ENCODE measurements around the gene IGFBP3.
A peak's percentile ranks its signal among the peaks of the same experiment; 100 is the strongest.
"Not testable (repeated sequence)": the region's sequence is repeated elsewhere in the genome, so short reads cannot be mapped to it uniquely, and the experiment has no call there.

The IGFBP3 gene, protein sequence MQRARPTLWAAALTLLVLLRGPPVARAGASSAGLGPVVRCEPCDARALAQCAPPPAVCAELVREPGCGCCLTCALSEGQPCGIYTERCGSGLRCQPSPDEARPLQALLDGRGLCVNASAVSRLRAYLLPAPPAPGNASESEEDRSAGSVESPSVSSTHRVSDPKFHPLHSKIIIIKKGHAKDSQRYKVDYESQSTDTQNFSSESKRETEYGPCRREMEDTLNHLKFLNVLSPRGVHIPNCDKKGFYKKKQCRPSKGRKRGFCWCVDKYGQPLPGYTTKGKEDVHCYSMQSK

DNA sequence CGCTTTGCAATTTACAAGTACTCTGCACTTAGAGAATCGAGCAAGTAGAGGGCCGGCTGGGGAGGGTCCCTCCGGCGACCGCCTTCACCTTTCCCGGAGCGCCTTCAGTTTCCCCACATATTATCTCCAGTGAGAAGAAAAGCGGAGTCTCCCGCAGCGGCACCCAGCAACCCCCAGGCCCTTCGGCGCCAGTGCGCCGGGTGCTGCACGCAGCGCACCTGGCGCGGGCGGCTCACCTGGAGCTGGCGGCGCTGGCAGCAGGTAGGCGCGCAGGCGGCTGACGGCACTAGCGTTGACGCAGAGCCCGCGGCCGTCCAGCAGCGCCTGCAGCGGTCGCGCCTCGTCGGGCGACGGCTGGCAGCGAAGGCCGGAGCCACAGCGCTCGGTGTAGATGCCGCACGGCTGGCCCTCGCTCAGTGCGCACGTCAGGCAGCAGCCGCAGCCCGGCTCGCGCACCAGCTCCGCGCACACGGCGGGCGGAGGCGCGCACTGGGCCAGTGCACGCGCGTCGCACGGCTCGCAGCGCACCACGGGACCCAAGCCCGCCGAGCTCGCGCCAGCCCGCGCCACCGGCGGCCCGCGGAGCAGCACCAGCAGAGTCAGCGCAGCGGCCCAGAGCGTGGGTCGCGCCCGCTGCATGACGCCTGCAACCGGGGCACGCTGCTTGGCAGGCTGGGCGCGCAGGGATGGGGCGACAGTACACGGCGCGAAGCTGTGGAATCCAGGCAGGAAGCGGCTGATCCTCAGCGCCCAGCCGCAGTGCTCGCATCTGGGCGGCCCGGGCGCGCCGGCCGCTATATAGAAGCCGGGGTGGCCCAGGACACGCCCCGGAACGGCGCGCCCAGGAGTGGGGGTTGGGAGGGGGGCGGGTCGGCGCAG lies at the start of gene IGFBP3:
TSS of gene IGFBP3 (minus strand) at position 771 of the 879 bp plus-strand sequence. CDS start at position 639, 132 bp downstream.
- peak in 1 of 14 donors; percentile 26 for DNase-seq

DNA sequence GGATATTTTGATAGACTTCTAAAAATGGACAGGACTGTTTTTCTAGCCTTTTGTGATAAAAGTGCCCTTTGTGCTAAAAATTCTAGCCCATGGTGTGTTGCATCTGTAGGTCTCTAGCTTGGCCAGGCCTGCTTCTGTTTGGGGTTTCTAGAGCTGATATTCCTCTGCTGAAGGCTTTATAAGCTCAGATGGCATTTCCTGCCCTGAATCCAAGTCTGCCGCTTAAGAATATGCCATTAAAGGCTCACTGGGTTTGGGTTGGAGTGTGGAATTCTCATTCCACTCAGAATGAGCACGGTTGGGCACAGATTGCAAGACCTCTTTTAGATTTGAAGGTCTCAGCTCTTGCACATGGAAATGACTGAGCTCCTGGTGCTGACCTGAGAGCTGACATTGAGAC lies 49.4 kb upstream of the IGFBP3 start:
- DNase-seq: no peak

DNA sequence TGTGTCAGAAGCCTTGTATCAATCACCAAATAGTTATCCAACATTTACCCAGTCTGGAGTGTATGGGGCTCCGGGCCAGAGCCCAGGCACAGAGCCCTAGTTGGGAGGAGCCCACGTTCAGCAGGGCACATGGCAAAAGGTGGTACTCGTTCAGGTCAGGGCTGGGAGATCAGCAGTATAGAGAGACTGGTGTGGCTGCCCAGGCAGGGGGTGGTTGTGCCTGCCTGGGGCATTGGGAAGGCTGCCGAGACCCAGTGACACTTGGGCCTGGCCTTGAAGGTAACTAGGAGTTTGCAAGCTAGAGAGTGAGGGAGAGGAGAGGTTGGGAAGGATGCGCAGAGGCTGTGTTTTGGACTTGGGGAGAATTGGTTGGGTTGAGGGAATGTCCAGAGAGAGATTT lies 48.9 kb upstream of the IGFBP3 start:
- DNase-seq: no peak

- no peak for DNase-seq
Measured at GRCh38 chr7:45968856-45969541, 47.9 kb upstream of the IGFBP3 start.

GRCh38 chr7:45968312-45968711 lies 47.2 kb upstream of the IGFBP3 start:
- DNase-seq: no peak

DNA sequence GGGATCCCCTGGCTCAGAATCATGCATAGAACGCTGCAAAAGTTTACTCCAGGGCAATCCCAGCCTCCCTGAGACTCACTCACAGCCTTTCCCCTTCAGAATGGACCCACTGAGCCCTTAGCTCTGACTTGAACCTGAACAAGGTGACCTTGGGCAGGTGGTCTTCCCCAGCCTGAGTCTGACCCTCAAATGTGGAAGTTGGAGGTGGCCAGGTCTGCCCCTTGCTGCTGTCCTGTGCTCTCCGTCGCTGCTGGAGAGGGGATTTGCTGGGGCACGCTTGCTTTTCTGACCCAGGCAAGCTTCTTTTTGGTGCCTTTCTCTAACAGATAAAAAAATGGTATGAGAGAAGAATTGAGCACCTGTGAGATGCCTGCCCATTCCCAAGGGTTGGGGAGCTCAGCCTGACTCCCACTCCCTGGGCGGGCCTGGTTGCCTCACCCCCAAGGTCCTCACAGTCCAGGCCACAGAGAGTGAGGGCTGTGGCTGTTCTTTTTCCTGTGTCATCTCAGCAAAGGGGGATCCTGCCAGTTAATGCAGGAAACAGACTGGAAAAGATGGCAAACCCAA lies 46.6 kb upstream of the IGFBP3 start:
- no peak for DNase-seq

DNA sequence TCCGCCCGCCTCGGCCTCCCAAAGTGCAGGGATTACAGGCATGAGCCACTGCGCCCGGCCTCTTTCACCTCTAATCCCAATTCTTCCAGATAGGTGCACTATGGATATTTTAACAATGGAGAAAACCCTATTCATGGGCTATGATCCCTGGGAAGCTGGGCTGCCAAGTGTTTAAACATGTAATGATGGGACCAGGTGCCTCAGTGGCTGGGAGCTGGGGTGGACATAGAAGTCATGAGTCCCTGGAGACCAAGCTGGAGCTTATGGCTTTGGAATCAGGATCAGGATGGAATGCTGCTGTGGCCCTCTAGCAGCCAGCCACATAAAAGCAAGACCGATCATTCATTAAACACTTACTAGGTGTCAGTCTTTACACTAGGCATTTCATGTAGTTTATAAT lies 41.8 kb upstream of the IGFBP3 start:
- no peak for DNase-seq

DNA sequence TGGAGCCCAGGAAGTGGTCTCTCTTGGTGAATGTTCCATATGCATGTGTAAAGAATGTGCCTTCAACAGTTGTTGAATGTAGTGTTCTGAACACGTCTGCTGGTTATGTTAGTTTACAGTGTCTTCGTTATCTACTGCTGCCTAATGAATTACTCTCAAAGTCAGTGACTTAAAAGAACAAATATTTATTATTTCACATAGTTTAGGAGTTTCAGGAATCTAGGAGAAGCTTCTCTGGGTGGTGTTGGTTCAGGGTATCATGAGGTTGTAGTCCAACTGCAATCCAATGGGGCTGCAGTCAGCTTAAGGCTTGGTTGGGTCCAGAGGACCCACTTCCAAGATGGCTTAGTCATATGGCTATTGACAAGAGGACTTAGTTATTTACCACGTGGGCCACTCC lies 36.6 kb upstream of the IGFBP3 start:
- no peak for DNase-seq

- DNase-seq: no peak
Measured at GRCh38 chr7:45955286-45955685, 34.2 kb upstream of the IGFBP3 start.

DNA sequence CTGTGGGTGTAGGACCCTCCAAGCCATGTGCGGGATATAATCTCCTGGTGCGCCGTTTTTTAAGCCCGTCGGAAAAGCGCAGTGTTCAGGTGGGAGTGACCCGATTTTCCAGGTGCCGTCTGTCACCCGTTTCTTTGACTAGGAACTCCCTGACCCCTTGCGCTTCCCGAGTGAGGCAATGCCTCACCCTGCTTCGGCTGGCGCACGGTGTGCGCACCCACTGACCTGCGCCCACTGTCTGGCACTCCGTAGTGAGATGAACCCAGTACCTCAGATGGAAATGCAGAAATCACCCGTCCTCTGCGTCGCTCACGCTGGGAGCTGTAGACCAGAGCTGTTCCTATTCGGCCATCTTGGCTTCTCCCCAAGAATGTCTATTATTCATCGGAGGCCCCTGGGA lies 32.0 kb upstream of the IGFBP3 start:
- not testable (repeated sequence) for DNase-seq

- no peak for DNase-seq
Measured at GRCh38 chr7:45944058-45944457, 23.0 kb upstream of the IGFBP3 start.

DNA sequence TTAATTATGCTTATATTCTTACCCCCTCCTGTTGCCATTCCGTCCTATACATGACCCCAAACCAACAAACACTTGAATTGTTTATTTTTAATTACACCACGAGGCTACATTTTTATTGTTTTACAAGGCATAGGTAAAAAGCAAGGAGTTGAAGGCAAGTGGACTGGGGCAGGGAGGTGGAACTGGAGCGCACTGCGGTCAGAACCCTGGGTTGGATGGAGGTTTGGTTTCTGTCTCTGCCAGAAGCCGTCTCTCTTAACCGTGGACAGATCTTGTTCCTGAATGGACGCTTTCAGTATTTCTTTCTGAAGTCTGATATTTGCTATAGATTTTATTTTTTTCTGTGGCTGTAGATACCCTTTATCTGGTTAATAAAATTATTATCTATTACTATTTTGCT lies 19.9 kb upstream of the IGFBP3 start:
- no peak for DNase-seq

DNA sequence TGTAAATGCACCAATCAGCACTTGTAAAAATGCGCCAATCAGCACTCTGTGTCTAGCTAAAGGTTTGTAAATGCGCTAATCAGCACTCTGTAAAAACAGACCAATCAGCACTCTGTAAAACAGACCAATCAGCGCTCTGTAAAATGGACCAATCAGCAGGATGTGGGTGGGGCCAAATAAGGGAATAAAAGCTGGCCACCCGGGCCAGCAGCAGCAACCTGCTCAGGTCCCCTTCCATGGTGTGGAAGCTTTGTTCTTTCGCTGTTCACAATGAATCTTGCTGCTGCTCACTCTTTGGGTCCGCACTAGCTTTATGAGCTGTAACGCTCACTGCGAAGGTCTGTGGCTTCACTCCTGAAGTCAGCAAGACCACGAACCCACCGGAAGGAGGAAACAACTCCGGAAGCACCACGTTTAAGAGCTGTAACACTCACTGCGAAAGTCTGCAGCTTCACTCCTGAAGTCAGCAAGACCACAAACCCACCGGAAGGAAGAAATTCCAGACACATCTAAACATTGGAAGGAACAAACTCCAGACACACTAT lies 19.2 kb upstream of the IGFBP3 start:
- DNase-seq: not testable (repeated sequence)

DNA sequence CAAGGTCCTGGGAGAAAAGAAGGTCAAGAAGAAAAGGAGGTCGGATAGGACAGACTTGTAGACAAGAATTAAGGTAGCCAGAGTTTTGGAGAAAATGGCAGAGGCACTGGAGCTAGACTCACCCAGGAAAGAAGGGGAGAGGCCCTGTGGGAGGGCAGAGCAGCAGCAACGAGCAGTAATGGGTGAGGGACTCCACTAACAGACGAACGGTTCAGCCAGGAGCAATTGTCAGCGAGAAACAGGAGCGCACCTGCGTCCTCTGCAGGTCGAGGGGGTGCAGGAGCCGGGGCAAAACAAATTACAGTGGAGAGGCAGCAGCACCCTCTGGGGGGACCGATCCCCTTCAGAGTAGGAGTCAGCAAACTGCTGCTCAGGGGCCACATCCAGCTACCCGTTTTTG lies 18.5 kb upstream of the IGFBP3 start:
- DNase-seq: no peak

DNA sequence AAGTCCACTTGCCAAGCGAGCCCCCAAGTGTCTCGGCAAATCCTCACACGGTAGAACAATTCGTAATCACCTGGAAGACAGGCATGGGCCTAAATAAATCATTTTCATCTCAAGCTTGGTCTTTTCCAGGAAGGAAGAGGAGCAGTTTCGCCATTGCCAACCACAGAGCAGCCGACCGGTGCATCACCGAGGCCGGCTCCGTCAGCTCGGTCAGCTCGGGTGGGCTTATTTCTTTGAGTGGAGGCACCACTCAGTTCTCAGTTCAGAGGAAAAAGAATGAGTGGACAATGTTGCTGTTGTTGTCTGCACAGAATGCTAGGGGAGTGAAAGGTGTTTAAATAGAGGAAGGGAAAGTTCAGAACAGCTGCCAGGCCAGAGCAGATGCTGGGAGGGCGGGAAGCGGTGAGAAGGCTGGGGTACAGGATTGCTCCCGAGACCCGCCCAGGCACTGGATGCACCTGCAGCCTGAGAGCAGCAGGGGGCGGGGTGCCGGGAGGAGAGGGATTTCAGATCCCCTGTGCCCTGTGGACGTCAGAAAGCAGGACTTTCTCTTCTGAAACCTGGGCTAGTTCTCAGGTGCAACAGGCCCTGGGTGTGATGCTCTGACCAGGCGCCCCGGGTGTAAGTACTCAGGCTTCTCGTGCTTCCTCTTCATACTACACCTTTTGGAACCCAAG lies 17.7 kb upstream of the IGFBP3 start:
- no peak for DNase-seq

DNA sequence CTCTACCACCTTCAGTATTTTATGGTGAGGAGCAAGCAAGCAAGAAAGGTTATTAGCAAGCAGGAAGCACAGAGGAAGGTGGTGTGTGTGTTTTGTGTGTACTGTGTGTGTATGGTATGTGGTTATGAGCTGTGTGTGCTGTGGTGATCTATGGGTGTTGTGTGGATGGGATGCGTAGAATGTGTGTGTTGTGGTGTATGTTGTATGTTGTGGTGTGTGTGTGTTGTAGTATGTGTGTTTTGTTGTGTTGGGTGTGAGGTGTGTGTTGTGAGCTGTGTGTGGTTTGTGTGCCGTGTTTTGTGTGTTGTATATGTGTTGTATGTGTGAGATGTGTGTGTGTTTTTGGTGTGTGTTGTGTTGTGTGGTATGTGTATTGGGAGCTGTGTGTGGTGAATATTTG lies 16.8 kb upstream of the IGFBP3 start:
- DNase-seq: no peak

GRCh38 chr7:45937301-45937700 lies 16.2 kb upstream of the IGFBP3 start:
- DNase-seq: no peak

- DNase-seq: no peak
Measured at GRCh38 chr7:45930967-45931366, 9.9 kb upstream of the IGFBP3 start.

GRCh38 chr7:45927721-45928120 lies 6.6 kb upstream of the IGFBP3 start:
- no peak for DNase-seq

- no peak for DNase-seq
Measured at GRCh38 chr7:45924283-45924682, 3.2 kb upstream of the IGFBP3 start.

DNA sequence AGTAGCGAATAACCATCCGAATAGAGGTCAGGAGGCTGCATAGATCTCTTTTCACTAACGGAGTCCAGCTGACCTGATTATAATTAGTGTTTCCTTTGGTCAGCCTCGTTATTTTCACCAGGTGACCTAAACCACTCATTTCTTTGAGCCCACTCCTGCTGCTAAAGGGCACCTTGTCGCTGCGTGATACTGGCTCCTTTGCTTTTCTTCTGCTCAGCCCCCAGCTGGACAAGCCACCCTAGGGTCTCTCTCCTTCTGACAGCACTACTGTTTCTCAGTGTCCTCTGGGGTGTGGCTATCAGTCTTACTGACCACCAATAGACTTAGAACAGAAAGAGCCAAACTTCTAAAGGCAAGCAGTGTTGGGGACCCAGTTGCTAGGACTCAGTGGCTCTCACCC lies 2.7 kb upstream of the IGFBP3 start:
- no peak for DNase-seq

- peak in 7 of 14 donors; percentile 5 to 45 (median 21) for DNase-seq
Measured at GRCh38 chr7:45923290-45923689, 2.2 kb upstream of the IGFBP3 start.
